Liver (tissue), 9 donors: ENCODE results near the gene KRT37. TPM values are rescaled to one million over a fixed set of nuclear protein-coding genes. Genes with fewer than 3 reads are reported as not detected.

ENCODE experiments used
- DNase-seq: peaks from one replicate; pipeline ENCODE4 v3.0.0-alpha.2; 2017; ENCODE audit warnings: low spot score
- H3K27ac ChIP-seq, 2 donors: one replicate each; pipeline ENCODE4 v1.7.0; 2013; ENCODE audit warnings: inconsistent platforms in 2 of 2, low read length in 2 of 2, control low read depth in 1 of 2, low read depth in 1 of 2, mild to moderate bottlenecking in 1 of 2
- H3K27me3 ChIP-seq, 4 donors: one replicate each; pipeline versions ENCODE4 v1.6.1 to v1.7.0; 2013; ENCODE audit warnings: low read length in 3 of 4, inconsistent platforms in 1 of 4, mild to moderate bottlenecking in 1 of 4, moderate library complexity in 1 of 4; ENCODE audit not compliant: control insufficient read depth in 4 of 4, insufficient read depth in 4 of 4
- H3K36me3 ChIP-seq, 4 donors: one replicate each; pipeline versions ENCODE4 v1.6.1 to v1.7.0; 2013; ENCODE audit warnings: low read length in 3 of 4, mild to moderate bottlenecking in 3 of 4, low read depth in 1 of 4, moderate library complexity in 1 of 4; ENCODE audit not compliant: control insufficient read depth in 4 of 4, insufficient read depth in 3 of 4
- H3K4me1 ChIP-seq, 4 donors: one replicate each; pipeline versions ENCODE4 v1.6.1 to v1.7.0; 2013; ENCODE audit warnings: low read length in 3 of 4, mild to moderate bottlenecking in 3 of 4, moderate library complexity in 1 of 4; ENCODE audit not compliant: control insufficient read depth in 4 of 4, insufficient read depth in 4 of 4
- H3K4me3 ChIP-seq, 3 donors: one replicate each; pipeline versions ENCODE4 v1.6.1 to v1.7.0; 2013; ENCODE audit warnings: low read length in 3 of 3, control low read depth in 1 of 3, low read depth in 1 of 3, mild to moderate bottlenecking in 1 of 3
- H3K9ac ChIP-seq, 2 donors: one replicate each; pipeline ENCODE4 v1.7.0; 2013; ENCODE audit warnings: low read length in 2 of 2, mild to moderate bottlenecking in 2 of 2, moderate library complexity in 2 of 2, control low read depth in 1 of 2, low read depth in 1 of 2
- H3K9me3 ChIP-seq, 4 donors: one replicate each; pipeline versions ENCODE4 v1.6.1 to v1.7.0; 2013; ENCODE audit warnings: low read length in 3 of 4; ENCODE audit not compliant: control insufficient read depth in 4 of 4
- ATF3 ChIP-seq: IDR thresholded peaks from 2 replicates; pipeline ENCODE4 v1.6.1; 2016; ENCODE audit warnings: antibody characterized with exemption
- CTCF ChIP-seq: fragments of 150-350 bp; IDR thresholded peaks from 2 replicates; pipeline ENCODE4 v1.5.1; 2017; ENCODE audit warnings: improper control_type of control experiment, low read depth, low read length; ENCODE audit not compliant: missing input control
- EGR1 ChIP-seq, 2 donors: IDR thresholded peaks; 2 replicates each; pipeline ENCODE4 v1.6.1; 2016 to 2018; ENCODE audit warnings: antibody characterized with exemption in 2 of 2, low read depth in 2 of 2
- FOXA1 ChIP-seq: IDR thresholded peaks from 2 replicates; pipeline ENCODE4 v1.6.1; 2016; ENCODE audit warnings: antibody characterized with exemption
- FOXA2 ChIP-seq: IDR thresholded peaks from 2 replicates; pipeline ENCODE4 v1.6.1; 2016; ENCODE audit warnings: antibody characterized with exemption
- GABPA ChIP-seq, 2 donors: IDR thresholded peaks in 1 of 2; conservative IDR thresholded peaks in 1 of 2; 2 replicates each; pipeline ENCODE4 v1.6.1; 2016; ENCODE audit warnings: antibody characterized with exemption in 2 of 2, mild to moderate bottlenecking in 1 of 2, moderate library complexity in 1 of 2
- HNF4A ChIP-seq, 2 donors: conservative IDR thresholded peaks; 2 replicates each; pipeline ENCODE4 v1.6.1; 2016; ENCODE audit warnings: antibody characterized with exemption in 2 of 2, mild to moderate bottlenecking in 2 of 2
- HNF4G ChIP-seq: IDR thresholded peaks from 2 replicates; pipeline ENCODE4 v1.6.1; 2016; ENCODE audit warnings: antibody characterized with exemption
- JUND ChIP-seq, 2 donors: IDR thresholded peaks; 2 replicates each; pipeline ENCODE4 v1.6.1; 2016; ENCODE audit warnings: antibody characterized with exemption in 2 of 2
- NR2F2 ChIP-seq: IDR thresholded peaks from 2 replicates; pipeline ENCODE4 v1.6.1; 2016; ENCODE audit warnings: antibody characterized with exemption
- RAD21 ChIP-seq, 2 donors: IDR thresholded peaks; 2 replicates each; pipeline ENCODE4 v1.6.1; 2016; ENCODE audit warnings: antibody characterized with exemption in 2 of 2, mild to moderate bottlenecking in 2 of 2
- RXRA ChIP-seq, 2 donors: IDR thresholded peaks; 2 replicates each; pipeline ENCODE4 v1.6.1; 2017 to 2018; ENCODE audit warnings: antibody characterized with exemption in 2 of 2, mild to moderate bottlenecking in 1 of 2
- SP1 ChIP-seq: IDR thresholded peaks from 2 replicates; pipeline ENCODE4 v1.6.1; 2018; ENCODE audit warnings: antibody characterized with exemption, mild to moderate bottlenecking
- TAF1 ChIP-seq: conservative IDR thresholded peaks from 2 replicates; pipeline ENCODE4 v1.6.1; 2016; ENCODE audit warnings: antibody characterized with exemption, mild to moderate bottlenecking
- YY1 ChIP-seq: IDR thresholded peaks from 2 replicates; pipeline ENCODE4 v1.6.1; 2016; ENCODE audit warnings: antibody characterized with exemption, mild to moderate bottlenecking
- WGBS: extraction: QIAGEN DNeasy Blood & Tissue Kit; methylation state at CpG from one replicate; pipeline ENCODE4 v1.1.7; 2013; 5-methylcytosine and 5-hydroxymethylcytosine counted together
- polyA plus RNA-seq, 2 donors: library from polyadenylated mRNA; stranded (reverse) in 1 of 2; unstranded in 1 of 2; fragments of 200-250 nt in 1 of 2; fragments of >200 nt in 1 of 2; fragmentation: Nextera tagmentation in 1 of 2; extraction: Ambion mirVana in 1 of 2; gene quantifications; one replicate each; pipeline versions ENCODE4 v1.2.1 to v1.2.3, GENCODE V29; 2013 to 2015
- total RNA-seq, 2 donors: library from RNA; depleted of rRNA; stranded (reverse); fragments of >200 nt; gene quantifications; one replicate each; pipeline ENCODE4 v1.2.3, GENCODE V29; 2014
- TF ChIP-seq, protein P1 (sequence below): IDR thresholded peaks from 2 replicates; pipeline ENCODE4 v1.6.1; 2016; ENCODE audit warnings: antibody characterized with exemption, mild to moderate bottlenecking
- TF ChIP-seq, protein P2 (sequence below): IDR thresholded peaks from 2 replicates; pipeline ENCODE4 v1.6.1; 2016; ENCODE audit warnings: antibody characterized with exemption
- TF ChIP-seq, protein P3 (sequence below): IDR thresholded peaks from 2 replicates; pipeline ENCODE4 v1.6.1; 2016; ENCODE audit warnings: antibody characterized with exemption
- donor health status: healthy.
- donor health status: healthy.
- donor health status: healthy.
- donor health status: healthy.
- donor health status: healthy.

Gene KRT37
- total and polyA plus RNA-seq, 4 donors = not detected

DNA sequence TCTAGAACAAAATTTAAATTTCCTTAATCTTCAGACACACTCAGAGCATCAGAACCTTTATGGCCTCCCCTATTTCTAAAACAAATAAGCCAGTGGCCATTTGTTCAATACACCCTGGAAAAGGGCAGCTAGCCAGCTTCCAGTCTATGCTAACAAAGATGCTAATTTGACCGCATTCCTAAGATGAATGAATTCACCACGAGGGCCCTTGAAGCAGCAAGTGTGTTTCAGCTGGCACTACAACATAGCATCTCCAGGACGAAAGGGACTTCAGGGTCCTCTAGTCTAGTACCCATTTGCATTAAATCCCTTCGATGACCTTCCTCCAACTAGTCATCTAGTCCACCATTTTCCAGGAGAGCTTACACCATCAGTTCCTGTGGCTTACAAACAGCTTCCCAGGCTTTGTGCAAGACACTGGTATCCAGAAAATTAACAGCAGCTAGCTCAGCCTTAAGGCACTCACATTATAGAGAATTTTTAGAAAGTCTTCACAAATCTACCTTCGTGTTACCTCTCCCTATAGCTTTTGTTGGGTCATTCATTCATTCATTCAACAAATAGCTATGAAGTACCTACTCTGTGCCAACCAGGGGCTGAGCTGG is 10.9 kb downstream of the KRT37 start (continued):
- TF ChIP-seq, protein P1, sequence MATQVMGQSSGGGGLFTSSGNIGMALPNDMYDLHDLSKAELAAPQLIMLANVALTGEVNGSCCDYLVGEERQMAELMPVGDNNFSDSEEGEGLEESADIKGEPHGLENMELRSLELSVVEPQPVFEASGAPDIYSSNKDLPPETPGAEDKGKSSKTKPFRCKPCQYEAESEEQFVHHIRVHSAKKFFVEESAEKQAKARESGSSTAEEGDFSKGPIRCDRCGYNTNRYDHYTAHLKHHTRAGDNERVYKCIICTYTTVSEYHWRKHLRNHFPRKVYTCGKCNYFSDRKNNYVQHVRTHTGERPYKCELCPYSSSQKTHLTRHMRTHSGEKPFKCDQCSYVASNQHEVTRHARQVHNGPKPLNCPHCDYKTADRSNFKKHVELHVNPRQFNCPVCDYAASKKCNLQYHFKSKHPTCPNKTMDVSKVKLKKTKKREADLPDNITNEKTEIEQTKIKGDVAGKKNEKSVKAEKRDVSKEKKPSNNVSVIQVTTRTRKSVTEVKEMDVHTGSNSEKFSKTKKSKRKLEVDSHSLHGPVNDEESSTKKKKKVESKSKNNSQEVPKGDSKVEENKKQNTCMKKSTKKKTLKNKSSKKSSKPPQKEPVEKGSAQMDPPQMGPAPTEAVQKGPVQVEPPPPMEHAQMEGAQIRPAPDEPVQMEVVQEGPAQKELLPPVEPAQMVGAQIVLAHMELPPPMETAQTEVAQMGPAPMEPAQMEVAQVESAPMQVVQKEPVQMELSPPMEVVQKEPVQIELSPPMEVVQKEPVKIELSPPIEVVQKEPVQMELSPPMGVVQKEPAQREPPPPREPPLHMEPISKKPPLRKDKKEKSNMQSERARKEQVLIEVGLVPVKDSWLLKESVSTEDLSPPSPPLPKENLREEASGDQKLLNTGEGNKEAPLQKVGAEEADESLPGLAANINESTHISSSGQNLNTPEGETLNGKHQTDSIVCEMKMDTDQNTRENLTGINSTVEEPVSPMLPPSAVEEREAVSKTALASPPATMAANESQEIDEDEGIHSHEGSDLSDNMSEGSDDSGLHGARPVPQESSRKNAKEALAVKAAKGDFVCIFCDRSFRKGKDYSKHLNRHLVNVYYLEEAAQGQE = no peak
- TF ChIP-seq HNF4G (no peak), EGR1 (IDR thresholded peaks at IDR 0.05; ENCODE audit: low read depth in 2 of 2) (no peak), JUND (IDR thresholded peaks at IDR 0.05) (no peak), YY1 (no peak)

GRCh38 chr17:41411072-41411840 is 13.1 kb downstream of the KRT37 start:
- Histone ChIP-seq H3K9ac (no peak overlapping the region), H3K4me1 (peaks cover 0 to 11% (median 5%) of the 10 kb centered on the region in 4 donors), H3K36me3 (no peaks in the 10 kb centered on the region), H3K4me3 (no peak overlapping the region), H3K27me3 (no peaks in the 10 kb centered on the region), H3K9me3 (no peaks in the 10 kb centered on the region), H3K27ac (no peak overlapping the region)
- no peak for DNase-seq
- WGBS = 92% methylated on average over 20 of the region's 20 CpGs
- TF ChIP-seq FOXA2 (no peak), RAD21 (IDR thresholded peaks at IDR 0.05) (no peak), YY1 (no peak), SP1 (no peak), FOXA1 (no peak), RXRA (IDR thresholded peaks at IDR 0.05) (no peak), EGR1 (IDR thresholded peaks at IDR 0.05; ENCODE audit: low read depth in 2 of 2) (no peak), ATF3 (no peak), HNF4G (no peak), TAF1 (no peak), HNF4A (conservative IDR thresholded peaks at IDR 0.05) (no peak), CTCF (no peak), NR2F2 (no peak), JUND (IDR thresholded peaks at IDR 0.05) (no peak), GABPA (IDR thresholded peaks at IDR 0.05 in 1 of 2, conservative IDR thresholded peaks at IDR 0.05 in 1 of 2) (no peak)
- TF ChIP-seq, protein P2, sequence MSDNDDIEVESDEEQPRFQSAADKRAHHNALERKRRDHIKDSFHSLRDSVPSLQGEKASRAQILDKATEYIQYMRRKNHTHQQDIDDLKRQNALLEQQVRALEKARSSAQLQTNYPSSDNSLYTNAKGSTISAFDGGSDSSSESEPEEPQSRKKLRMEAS = no peak
- TF ChIP-seq, protein P1 = no peak
- TF ChIP-seq, protein P3, sequence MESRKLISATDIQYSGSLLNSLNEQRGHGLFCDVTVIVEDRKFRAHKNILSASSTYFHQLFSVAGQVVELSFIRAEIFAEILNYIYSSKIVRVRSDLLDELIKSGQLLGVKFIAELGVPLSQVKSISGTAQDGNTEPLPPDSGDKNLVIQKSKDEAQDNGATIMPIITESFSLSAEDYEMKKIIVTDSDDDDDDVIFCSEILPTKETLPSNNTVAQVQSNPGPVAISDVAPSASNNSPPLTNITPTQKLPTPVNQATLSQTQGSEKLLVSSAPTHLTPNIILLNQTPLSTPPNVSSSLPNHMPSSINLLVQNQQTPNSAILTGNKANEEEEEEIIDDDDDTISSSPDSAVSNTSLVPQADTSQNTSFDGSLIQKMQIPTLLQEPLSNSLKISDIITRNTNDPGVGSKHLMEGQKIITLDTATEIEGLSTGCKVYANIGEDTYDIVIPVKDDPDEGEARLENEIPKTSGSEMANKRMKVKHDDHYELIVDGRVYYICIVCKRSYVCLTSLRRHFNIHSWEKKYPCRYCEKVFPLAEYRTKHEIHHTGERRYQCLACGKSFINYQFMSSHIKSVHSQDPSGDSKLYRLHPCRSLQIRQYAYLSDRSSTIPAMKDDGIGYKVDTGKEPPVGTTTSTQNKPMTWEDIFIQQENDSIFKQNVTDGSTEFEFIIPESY = no peak
